Measurements from ENCODE around the gene FGF14.
A peak's percentile ranks its signal among the peaks of the same experiment; 100 is the strongest.
"Not testable (repeated sequence)": the region's sequence is repeated elsewhere in the genome, so short reads cannot be mapped to it uniquely, and the experiment has no call there.

The FGF14 gene

GRCh38 chr13:102021777-102022176 is 380.1 kb downstream of the FGF14 start:
- no peak for DNase-seq

GRCh38 chr13:102020611-102021216 is 381.1 kb downstream of the FGF14 start:
- DNase-seq = no peak

- no peak for DNase-seq
Observed at GRCh38 chr13:102018716-102019115, 383.1 kb downstream of the FGF14 start.

GRCh38 chr13:102017248-102017647 is 384.6 kb downstream of the FGF14 start:
- no peak for DNase-seq

DNA sequence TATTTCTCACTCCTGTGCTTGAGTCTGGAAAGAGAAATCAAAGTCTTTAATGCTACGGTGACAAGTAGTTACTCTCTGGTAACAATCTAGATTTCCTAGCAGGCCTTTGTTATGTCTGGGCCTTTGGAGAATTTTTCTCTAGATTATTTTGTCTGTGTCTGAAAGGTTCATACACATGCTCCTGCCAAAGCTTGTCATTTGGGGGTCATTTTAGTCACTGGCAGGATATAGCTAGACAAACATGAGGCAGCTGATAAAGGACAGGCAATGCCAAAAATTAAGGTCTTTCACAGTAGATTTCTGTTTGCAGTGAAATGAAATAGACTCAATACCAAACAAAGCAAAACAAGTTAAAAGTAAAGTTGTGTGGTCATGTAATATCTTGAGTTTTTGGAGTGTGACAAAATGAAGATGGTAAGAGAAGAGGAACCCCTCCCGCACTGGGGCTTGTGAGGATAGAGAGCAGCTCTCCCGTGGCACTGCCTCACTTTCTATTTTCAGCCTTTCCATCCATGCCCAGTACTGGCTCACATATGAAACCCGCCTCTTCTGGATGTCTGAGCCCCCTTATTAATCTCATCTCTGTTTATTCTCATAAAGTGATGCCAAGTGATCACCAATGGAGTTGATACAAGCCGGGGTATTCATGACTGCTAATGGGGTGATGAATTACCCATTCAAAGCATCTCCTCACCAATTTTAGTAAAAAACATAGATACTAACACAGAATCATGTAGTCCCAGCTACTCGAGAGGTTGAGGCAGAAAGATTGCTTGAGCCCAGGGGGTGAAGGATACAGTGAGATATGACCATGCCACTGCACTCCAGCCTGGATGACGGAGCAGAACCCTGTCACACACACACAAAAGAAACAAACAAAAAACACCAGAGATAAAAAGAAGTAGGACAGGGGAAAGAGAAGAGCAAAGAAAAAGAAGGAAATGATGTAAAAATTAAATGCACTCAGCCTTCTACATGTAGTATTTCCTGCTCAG is 389.3 kb downstream of the FGF14 start:
- DNase-seq = no peak

DNA sequence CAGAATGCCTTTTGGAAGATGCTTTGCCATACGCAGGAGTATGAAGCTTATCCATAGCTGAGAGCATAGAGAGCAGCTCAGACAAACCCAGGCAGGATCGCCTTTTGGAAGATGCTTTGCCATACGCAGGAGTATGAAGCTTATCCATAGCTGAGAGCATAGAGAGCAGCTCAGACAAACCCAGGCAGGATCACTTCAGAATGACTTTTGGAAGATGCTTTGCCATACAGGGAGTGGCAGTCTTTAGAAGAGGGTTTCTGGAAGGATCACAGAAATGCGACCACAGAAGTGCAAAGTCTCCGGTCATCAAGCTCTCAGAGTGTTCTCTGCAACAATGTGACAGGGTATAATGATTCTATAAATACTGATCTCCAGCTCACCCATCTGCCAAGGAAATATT is 390.4 kb downstream of the FGF14 start:
- DNase-seq = not testable (repeated sequence)

- DNase-seq = no peak
Observed at GRCh38 chr13:102003848-102004570, 397.8 kb downstream of the FGF14 start.

- DNase-seq = no peak
Observed at GRCh38 chr13:102002287-102002686, 399.6 kb downstream of the FGF14 start.

- no peak for DNase-seq
Observed at GRCh38 chr13:102000764-102001163, 401.1 kb downstream of the FGF14 start.

DNA sequence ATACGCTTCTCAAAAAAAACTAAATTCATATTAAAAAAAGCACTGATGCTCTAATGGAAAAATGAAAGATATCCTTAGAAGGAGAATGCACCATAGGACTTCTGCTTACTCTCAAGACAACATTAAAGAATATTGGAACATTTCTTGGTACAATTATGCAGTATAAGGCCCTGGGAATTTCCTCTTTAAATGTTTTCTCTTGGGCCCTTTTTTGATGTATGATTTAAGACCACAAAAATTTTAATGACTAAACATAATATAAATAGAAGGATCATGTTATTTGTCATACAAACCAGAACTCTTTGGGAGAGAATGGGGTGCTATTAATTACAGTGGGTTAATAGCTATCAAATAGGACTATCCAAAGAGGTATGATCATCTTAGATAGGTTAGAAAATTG is 403.7 kb downstream of the FGF14 start:
- no peak for DNase-seq

- no peak for DNase-seq
Observed at GRCh38 chr13:101996954-101997353, 404.9 kb downstream of the FGF14 start.

DNA sequence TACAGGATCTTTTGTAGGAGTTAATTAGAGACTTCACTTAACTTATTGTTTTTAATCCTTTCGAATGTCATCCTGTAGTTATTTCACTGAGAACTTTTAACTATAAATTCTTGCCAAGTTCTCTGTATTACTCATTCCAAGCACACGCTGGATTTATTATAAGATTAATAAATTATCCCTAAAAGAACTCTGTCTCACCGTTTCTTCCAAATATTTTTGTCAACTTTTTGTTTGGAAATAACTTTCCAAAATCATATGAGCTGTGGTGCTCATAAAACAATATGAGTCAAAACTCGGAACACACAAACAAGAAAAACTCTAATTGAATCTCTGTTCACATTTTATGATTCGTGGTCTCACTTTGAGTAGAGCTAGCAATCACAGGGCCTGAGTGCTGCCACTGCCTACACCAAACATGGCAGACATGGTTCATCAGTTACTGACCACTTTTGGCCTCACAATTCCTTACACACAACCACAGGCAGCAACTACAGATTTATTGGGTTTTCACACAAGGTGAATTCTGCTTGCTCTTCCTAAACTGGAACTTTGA is 412.0 kb downstream of the FGF14 start:
- DNase-seq = no peak

DNA sequence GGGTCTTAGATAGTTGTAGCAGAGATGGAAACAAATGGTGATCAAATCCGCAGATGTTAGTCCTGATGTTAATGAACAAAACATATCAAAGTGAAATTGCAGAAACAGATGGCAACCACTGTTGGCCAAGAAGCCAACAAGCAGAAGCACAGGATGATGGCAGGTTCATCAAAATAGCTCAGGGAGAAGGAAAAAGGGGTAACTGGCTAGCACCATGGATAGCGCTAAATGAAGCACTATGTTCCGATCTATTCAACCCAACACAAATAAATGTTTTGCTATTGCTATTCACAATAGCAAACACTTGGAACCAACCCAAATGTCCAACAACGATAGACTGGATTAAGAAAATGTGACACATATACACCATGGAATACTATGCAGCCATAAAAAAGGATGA is 413.7 kb downstream of the FGF14 start:
- no peak for DNase-seq

DNA sequence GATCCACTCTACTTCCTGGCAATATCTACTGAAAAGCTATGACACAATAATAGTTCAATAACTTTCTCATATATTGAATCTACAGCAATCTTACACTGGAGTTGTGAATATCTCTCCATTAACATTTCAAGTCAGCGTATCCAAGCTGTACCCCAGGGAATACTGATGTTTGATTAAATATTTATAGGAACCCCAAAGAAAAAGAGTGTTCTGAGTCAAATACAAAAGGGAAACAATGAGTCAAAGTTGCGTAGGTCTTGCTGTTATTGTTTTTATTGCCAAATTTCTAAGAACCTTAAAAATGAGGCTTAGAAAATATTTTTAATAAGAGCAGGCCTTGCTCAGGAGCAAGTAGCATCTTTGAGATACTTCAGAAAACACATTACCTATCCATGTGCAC is 415.5 kb downstream of the FGF14 start:
- no peak for DNase-seq

- no peak for DNase-seq
Observed at GRCh38 chr13:101985321-101985720, 416.5 kb downstream of the FGF14 start.

DNA sequence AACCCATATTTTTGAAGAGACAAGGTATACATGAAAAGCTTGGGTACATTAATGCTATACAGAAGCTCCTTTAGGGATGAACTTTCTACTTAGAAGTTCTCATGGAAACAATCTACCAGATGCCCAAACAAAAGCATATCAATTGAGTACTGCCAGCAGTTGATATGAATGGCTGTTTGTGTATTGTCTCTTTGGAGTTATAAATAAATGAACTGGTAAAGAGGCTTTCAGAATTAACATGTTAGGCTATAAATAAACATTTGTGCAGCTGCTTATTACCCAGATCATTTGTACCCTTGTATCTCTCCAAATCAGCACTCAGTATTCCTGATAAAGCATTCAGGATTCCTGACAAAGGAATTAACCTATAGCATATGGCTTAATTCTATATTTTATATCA is 418.9 kb downstream of the FGF14 start:
- no peak for DNase-seq

DNA sequence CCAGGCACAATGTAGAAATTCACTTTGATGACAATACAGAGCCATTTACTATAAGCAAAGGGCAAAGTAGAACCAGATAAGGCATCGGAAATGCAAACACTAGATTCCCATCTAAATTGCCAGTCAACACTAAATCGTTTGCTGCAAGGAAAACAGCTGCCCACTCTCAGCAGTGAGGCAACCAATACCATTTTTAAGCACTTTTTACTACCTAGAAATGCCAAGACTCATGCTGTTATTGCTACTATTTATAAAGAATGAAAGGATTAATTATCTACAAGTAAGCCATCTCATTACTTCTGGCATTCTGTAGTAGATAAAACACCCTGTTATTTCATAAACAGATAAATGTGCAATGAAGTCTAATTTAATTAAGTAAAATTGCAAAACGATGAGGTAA is 422.0 kb downstream of the FGF14 start:
- peak; percentile 86 for DNase-seq

GRCh38 chr13:101978552-101979315 is 423.1 kb downstream of the FGF14 start:
- peak; percentile 81 for DNase-seq

GRCh38 chr13:101977475-101977874 is 424.4 kb downstream of the FGF14 start:
- DNase-seq = no peak

- DNase-seq = no peak
Observed at GRCh38 chr13:101972191-101972590, 429.7 kb downstream of the FGF14 start.

GRCh38 chr13:101970341-101970740 is 431.5 kb downstream of the FGF14 start:
- DNase-seq = no peak

DNA sequence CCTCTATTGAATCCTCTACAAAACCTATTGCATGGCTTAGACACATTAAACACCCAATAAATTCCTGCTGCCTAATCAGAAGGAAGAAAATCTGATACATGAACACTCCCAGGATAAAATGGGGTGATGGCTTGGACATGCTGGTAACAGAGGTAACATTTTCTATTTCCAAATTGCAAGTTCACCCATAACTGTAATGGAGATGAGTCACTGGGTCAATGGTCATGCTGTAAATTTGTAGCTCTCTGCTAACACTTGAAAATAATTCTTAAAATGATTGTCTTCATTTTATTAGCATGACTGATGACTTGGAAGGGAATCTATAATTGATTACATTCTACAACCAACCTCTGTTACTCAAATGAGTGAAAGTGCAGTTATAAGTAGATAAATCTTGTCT is 434.1 kb downstream of the FGF14 start:
- no peak for DNase-seq

- no peak for DNase-seq
Observed at GRCh38 chr13:101967216-101967615, 434.6 kb downstream of the FGF14 start.
